Caco-2 (cell line): ENCODE data around the gene ZNF625. TPM values are rescaled to one million over a fixed set of nuclear protein-coding genes. Genes with fewer than 3 reads are reported as not detected.

Experiments
- BruUV-seq: library from RNA; stranded (reverse); fragments of 400-500 nt; replicated peaks from 2 replicates; lab custom pipeline; 2021; lab: Mats Ljungman, UMichigan
- CTCF ChIA-PET: fragments of 300-600 bp; sonication (Branson Sonifier 250); formaldehyde crosslinking; loops from one replicate; lab custom pipeline; 2022; ENCODE audit warnings: antibody characterized with exemption; lab: Charles Lee
- POLR2A ChIA-PET: fragments of 300-600 bp; sonication (Branson Sonifier 250); formaldehyde crosslinking; loops from one replicate; lab custom pipeline; 2022; ENCODE audit warnings: antibody characterized with exemption; lab: Charles Lee
- DNase-seq, 2 experiments: peaks; one replicate each; pipeline versions ENCODE4 v3.0.0 to v3.0.0-alpha.2; 2020 to 2022
- H3K27me3 ChIP-seq: replicated peaks from 2 replicates; pipeline ENCODE4 v1.6.0; 2011; ENCODE audit warnings: low read length; ENCODE audit not compliant: control insufficient read depth, insufficient read depth
- H3K36me3 ChIP-seq: 2 replicates; pipeline ENCODE4 v1.5.1; 2011; ENCODE audit warnings: low read length; ENCODE audit not compliant: control insufficient read depth, insufficient read depth
- H3K4me1 ChIP-seq: fragments of 250-450 bp; sonication (Bioruptor Pico); 2 replicates; pipeline ENCODE4 v1.5.1; 2020; ENCODE audit warnings: mild to moderate bottlenecking
- H3K4me3 ChIP-seq: 2 replicates; pipeline ENCODE4 v1.5.1; 2011; ENCODE audit warnings: low read depth, mild to moderate bottlenecking, control low read depth, low read length
- H3K9me3 ChIP-seq: fragments of 250-450 bp; sonication (Bioruptor Pico); 2 replicates; pipeline ENCODE4 v1.5.1; 2020; ENCODE audit warnings: mild to moderate bottlenecking, moderate library complexity
- H3K27ac Mint-ChIP-seq: one replicate; pipeline ENCODE4 v1.8.0; 2022; ENCODE audit warnings: mixed read lengths; ENCODE audit not compliant: unreplicated experiment
- H3K27me3 Mint-ChIP-seq: one replicate; pipeline ENCODE4 v1.8.0; 2022; ENCODE audit warnings: mixed read lengths; ENCODE audit not compliant: insufficient read depth, unreplicated experiment
- H3K36me3 Mint-ChIP-seq: one replicate; pipeline ENCODE4 v1.8.0; 2022; ENCODE audit warnings: mild to moderate bottlenecking, mixed read lengths; ENCODE audit not compliant: insufficient read depth, unreplicated experiment
- H3K4me1 Mint-ChIP-seq: one replicate; pipeline ENCODE4 v1.8.0; 2022; ENCODE audit warnings: low read depth, mixed read lengths; ENCODE audit not compliant: unreplicated experiment
- H3K4me3 Mint-ChIP-seq: one replicate; pipeline ENCODE4 v1.8.0; 2022; ENCODE audit warnings: mild to moderate bottlenecking, moderate library complexity, mixed read lengths; ENCODE audit not compliant: unreplicated experiment
- H3K9me3 Mint-ChIP-seq: one replicate; pipeline ENCODE4 v1.8.0; 2022; ENCODE audit warnings: mixed read lengths; ENCODE audit not compliant: unreplicated experiment
- intact Hi-C: fragments of 100-400 bp; cut with micrococcal nuclease; formaldehyde crosslinking; loops from one replicate; pipeline ENCODE4 v1.10.0; 2022; ENCODE audit not compliant: unreplicated experiment
- total RNA-seq: library from RNA; stranded (reverse); gene quantifications from 2 replicates; pipeline ENCODE4 v1.2.3, GENCODE V29; 2022
- TF ChIP-seq, protein P1 (sequence below), 2 experiments: fragments of 200-600 bp in 1 of 2; IDR thresholded peaks; 1 replicate in 1 of 2; 2 replicates in 1 of 2; pipeline versions ENCODE4 v1.5.1 to v1.8.0; 2011 to 2022; ENCODE audit warnings: antibody characterized with exemption in 1 of 2, control low read depth in 1 of 2, inconsistent platforms in 1 of 2, low read depth in 1 of 2, low read length in 1 of 2, mild to moderate bottlenecking in 1 of 2, moderate library complexity in 1 of 2; ENCODE audit not compliant: insufficient read depth in 1 of 2, severe bottlenecking in 1 of 2, unreplicated experiment in 1 of 2

Gene ZNF625
- total RNA-seq, 1 experiment from 2014 or later: not detected

DNA sequence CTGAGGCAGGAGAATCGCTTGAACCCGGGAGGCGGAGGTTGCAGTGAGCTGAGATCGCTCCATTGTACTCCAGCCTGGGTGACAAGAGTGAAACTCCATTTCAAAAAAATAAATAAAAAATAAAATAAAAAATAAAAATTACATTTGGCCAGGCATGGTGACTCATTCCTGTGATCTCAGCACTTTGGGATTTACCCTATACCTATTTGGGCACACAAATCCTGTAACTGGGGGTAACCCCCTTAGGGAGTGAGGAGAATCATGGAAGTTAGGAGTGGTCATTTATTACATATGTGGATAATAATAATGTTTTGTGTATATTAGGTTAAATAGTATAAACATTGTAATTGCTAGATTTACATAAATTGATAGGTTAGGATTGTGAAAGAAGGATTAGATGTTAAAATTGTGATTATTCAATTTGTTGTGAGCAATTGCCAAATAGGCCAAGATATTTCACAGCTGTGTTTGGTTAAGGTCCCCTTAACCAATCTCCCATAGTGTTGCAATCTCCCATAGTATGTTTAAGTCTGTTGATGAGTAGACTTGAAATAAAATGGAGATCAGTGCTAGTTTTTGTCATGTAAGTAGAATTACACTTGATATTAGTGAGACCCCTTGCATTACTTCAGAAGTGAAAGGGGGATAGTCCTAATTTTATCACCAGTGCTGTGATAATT, 61.3 kb downstream of the ZNF625 start:
- no peak for DNase-seq
- ChIA-PET CTCF (no interaction called here), POLR2A (no interaction called here)
- TF ChIP-seq, protein P1, sequence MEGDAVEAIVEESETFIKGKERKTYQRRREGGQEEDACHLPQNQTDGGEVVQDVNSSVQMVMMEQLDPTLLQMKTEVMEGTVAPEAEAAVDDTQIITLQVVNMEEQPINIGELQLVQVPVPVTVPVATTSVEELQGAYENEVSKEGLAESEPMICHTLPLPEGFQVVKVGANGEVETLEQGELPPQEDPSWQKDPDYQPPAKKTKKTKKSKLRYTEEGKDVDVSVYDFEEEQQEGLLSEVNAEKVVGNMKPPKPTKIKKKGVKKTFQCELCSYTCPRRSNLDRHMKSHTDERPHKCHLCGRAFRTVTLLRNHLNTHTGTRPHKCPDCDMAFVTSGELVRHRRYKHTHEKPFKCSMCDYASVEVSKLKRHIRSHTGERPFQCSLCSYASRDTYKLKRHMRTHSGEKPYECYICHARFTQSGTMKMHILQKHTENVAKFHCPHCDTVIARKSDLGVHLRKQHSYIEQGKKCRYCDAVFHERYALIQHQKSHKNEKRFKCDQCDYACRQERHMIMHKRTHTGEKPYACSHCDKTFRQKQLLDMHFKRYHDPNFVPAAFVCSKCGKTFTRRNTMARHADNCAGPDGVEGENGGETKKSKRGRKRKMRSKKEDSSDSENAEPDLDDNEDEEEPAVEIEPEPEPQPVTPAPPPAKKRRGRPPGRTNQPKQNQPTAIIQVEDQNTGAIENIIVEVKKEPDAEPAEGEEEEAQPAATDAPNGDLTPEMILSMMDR (IDR thresholded peaks at IDR 0.05; ENCODE audit: insufficient read depth in 1 of 2, low read depth in 1 of 2, low read length in 1 of 2, severe bottlenecking in 1 of 2, unreplicated experiment in 1 of 2): no peak
- peaks cover 4% of the 10 kb centered on the region for H3K36me3 Mint-ChIP-seq
- no peak overlapping the region for H3K4me3 ChIP-seq
- no TSS peak for BruUV-seq
- no peaks in the 10 kb centered on the region for H3K27me3 ChIP-seq
- peaks cover 35% of the 10 kb centered on the region for H3K9me3 Mint-ChIP-seq
- no peaks in the 10 kb centered on the region for H3K36me3 ChIP-seq
- no peaks in the 10 kb centered on the region for H3K9me3 ChIP-seq
- H3K4me1 ChIP-seq: no peaks in the 10 kb centered on the region
- H3K27me3 Mint-ChIP-seq: no peaks in the 10 kb centered on the region
- intact Hi-C loops: no loop called here
- no peak overlapping the region for H3K27ac Mint-ChIP-seq
- H3K4me3 Mint-ChIP-seq: no peak overlapping the region
- no peaks in the 10 kb centered on the region for H3K4me1 Mint-ChIP-seq

Other genes starting within 250 kb of the ZNF625 start
- 8.5 and 9.7 TPM in 2 replicates for gene ZNF700, start 231.6 kb downstream of the ZNF625 start, total RNA-seq
- gene ZNF763, start 191.7 kb downstream of the ZNF625 start, total RNA-seq: 0.84 and 2.7 TPM in 2 replicates
- gene ZNF433, start 121.1 kb downstream of the ZNF625 start, total RNA-seq: 0.75 and 1.3 TPM in 2 replicates
- gene ZNF878, start 103.8 kb downstream of the ZNF625 start, total RNA-seq: 0.32 and 0.60 TPM in 2 replicates
- gene ZNF844, start 92.0 kb downstream of the ZNF625 start, total RNA-seq: 0.72 and 1.0 TPM in 2 replicates
- 5.8 TPM in 2 replicates for gene ZNF20, start 16.4 kb downstream of the ZNF625 start, total RNA-seq
- 3.6 and 5.6 TPM in 2 replicates for gene ZNF136, start 6.4 kb upstream of the ZNF625 start, total RNA-seq
- gene ZNF44, start 138.1 kb upstream of the ZNF625 start, total RNA-seq: 6.7 and 8.0 TPM in 2 replicates
- 3.0 and 3.4 TPM in 2 replicates for gene ZNF563, start 176.9 kb upstream of the ZNF625 start, total RNA-seq
- 1.9 and 3.1 TPM in 2 replicates for gene ZNF442, start 208.9 kb upstream of the ZNF625 start, total RNA-seq
- 7.4 and 8.0 TPM in 2 replicates for gene ZNF799, start 244.5 kb upstream of the ZNF625 start, total RNA-seq